Stimulated activated CD8-positive, alpha-beta memory T cell treated with anti-CD3 and anti-CD28 coated beads, Interleukin-15, amount 100 ng/mL, for 48 hours (primary cell): ENCODE data around the gene USH2A.

Source experiments
- DNase-seq, 2 donors: peaks; one replicate each; pipeline ENCODE4 v3.0.0-alpha.2; 2020; ENCODE audit warnings: low read depth in 2 of 2

USH2A gene

GRCh38 chr1:215643592-215644321 lies 779.5 kb downstream of the USH2A start:
- DNase-seq: no peak

- no peak for DNase-seq
Measured at GRCh38 chr1:215640429-215641148, 782.7 kb downstream of the USH2A start.

DNA sequence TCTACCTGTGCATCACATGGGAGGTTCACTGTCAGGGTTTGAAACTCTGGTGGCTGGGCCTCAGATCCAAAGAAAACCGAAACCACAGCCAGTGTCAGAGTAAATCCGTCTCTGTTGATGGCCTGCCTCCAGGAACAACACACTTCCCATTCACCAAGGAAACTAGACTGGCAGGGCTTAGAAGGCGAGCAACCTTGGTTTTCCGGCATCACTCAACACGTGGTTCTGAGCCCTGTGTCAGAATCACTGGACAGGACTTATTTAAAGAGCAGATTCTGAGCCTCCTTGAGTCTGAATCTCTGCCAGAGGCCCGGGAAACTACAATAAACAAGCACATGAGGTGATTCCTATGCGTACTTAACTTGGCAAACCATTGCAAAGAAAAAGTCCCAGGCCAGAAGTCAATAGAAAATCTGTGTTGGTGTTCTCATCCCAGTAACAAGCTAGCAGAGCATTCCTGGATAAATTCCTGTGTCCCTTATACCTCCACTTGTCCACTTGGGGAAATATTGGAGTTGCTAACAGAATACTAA lies 786.1 kb downstream of the USH2A start:
- no peak for DNase-seq

GRCh38 chr1:215636258-215636965 lies 786.8 kb downstream of the USH2A start:
- DNase-seq: no peak

DNA sequence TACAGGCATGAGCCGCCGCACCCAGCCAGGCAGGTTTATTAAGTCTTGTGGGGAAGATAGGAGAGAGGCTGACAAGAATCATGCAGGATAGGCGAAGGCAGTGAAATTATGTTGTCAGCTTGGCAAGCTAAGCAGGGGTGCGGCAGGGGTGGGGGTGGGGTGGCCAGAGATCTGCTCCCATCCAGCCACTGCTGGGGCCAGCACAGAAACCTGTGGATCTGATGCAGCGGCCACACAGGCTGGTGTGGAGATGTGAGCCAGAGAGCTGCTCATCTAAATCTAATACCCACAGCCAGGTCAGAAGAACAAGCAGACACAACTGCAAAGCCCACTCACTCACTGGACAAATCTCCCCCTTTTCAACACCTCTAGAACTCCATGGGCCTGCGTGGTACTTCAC lies 787.4 kb downstream of the USH2A start:
- no peak for DNase-seq

- DNase-seq: no peak
Measured at GRCh38 chr1:215631489-215631888, 791.8 kb downstream of the USH2A start.

- no peak for DNase-seq
Measured at GRCh38 chr1:215631040-215631439, 792.2 kb downstream of the USH2A start.

DNA sequence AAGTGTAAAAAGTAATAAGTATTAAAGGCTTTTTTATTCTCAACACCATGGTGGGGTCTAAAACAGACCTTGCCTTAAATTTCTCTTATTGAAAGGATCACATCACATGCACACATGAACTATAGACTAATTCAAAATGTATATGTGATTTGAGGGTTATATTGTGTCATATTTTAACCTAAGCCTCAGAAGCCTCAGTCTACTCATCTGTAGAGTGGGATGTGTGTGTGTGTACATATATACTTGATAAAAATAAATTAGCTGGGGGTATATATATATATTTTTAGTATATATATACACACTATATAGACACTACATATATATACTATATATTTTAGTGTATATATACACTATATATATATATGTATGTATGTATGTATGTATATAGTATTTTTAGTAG lies 797.3 kb downstream of the USH2A start:
- no peak for DNase-seq

- no peak for DNase-seq
Measured at GRCh38 chr1:215623162-215623561, 800.1 kb downstream of the USH2A start.

GRCh38 chr1:215617979-215618378 lies 805.3 kb downstream of the USH2A start:
- no peak for DNase-seq

GRCh38 chr1:215612391-215612790 lies 810.9 kb downstream of the USH2A start:
- DNase-seq: no peak

DNA sequence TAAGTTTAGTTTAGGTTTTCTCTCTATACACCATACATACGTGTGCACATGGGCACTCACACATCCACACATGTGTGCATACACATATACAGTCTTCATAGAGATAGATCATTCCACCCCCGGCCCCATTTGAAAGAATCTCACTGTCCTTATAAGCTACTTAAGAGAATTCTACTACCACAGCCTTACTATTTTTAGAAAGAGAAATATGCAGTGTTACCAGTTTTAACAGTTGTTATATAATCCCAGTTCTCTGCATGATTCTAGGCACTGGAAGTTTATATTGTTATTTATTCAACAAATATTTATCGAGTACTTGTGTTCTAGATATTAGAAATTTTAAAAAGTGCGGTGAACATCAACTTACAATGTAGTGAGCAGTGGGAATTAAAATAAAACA lies 814.6 kb downstream of the USH2A start:
- DNase-seq: no peak

DNA sequence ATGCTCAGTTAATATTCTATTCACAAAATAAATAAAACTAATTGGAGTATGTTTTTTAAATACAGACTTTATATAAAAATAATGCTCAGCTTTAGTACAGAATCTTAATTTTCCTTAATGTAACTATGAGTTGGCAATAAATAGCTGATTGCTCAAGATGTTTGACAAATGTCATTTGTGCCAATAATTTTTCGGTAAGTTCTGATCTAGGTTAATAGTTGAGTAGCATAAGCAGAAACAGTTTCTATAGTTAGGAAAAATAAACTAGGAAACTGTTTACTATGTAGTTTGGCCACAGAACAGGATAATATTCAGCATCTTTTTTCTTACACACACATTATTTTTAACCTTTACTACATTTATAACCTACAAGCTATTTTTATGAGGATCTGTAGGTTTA lies 815.8 kb downstream of the USH2A start:
- no peak for DNase-seq

- DNase-seq: no peak
Measured at GRCh38 chr1:215606564-215607168, 816.6 kb downstream of the USH2A start.

DNA sequence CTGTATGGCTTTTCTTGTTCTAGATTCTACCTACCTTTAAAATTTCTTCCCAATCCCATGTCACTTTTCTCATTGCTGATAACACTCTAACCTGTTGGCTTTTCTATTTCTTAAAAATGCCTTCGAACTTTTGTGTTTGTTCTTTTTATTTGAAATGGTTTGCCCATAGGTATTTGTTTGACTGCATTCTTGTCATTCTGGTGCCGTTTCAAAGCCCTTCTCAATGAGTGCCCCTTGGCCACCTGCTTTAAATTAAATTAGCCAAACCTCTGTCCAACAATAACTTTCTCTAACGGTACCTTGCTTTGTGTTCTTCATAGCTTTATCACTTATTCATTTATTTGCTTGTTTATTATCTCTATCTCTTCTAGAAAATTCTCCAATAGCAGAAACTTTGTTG lies 817.2 kb downstream of the USH2A start:
- DNase-seq: no peak

- no peak for DNase-seq
Measured at GRCh38 chr1:215605011-215605621, 818.1 kb downstream of the USH2A start.

DNA sequence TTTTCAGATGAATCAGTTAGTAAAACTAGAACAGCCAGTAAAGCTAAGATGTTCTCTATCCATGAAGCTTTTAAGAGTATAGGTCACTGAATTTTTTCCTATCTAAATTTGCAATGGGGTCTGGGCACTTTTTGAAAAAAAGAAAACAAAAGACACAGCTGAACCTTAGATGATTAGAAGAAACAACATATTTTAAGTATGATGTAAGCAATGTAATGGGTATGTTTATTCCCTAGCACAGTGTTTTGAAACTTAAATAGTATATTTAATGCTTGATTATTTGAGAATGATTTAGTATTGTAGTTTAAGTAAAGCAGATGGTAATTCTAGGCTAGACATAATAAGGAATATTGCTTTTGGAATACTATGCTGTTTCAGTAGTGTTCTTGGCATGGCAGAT lies 819.9 kb downstream of the USH2A start:
- no peak for DNase-seq

DNA sequence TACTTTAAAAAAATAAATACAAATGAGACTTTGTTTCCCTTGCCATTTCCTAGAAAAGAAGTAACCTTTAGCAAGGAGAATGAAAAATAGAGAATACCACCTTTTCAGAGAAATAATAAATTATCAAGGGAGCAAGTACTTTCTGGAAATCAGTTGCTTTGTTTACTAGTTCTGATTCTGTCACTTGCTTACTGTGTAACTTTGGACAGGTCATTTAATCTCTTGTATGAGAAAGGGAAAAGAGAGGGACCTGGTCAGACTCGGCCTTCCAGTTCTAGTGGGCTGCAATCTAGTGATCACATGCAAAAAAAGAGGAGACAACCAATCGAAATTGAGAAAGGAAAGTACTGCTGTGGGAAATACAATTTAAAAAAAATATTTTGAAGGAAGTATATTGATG lies 822.0 kb downstream of the USH2A start:
- no peak for DNase-seq

GRCh38 chr1:215600867-215601266 lies 822.4 kb downstream of the USH2A start:
- DNase-seq: no peak

GRCh38 chr1:215600258-215600792 lies 822.9 kb downstream of the USH2A start:
- DNase-seq: no peak

DNA sequence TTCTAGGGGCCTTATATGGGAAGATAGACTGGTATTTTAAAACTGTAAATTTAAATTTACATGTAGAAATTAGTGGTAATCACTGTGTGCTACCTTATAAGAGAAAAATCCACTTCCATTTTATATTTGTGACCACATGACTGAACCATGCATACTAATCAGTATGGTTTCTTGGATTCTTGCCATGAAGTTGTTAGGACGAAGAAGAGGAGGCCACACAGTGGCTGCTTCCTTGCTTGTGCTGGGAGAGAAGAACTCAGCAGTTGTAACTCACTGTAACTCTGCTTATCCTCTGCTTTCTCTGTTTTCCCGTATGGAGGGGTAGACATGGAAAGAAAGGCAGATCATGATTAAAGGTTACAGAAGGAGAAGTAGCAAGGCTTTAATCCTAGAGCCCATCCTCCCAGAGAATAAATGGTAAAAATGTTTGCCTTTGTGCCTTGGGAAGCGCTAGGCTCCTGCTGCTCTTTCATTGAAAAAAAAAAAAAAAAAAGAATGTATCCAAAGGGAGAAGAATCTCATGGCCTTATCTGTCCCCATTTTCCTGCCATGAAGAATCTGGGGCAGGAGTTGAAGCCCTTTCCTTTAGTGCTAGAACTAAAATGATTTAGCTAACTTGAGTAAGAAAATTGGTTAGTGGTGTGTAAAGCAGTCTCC lies 823.7 kb downstream of the USH2A start:
- no peak for DNase-seq
